Measurements from ENCODE around the gene IRX5. TPM values are rescaled to one million over a fixed set of nuclear protein-coding genes. Genes with fewer than 3 reads are reported as not detected.

The IRX5 gene
- polyA plus RNA-seq, 3 donors, result 0.15 TPM; not detected in 2

- Histone ChIP-seq H3K9me3 (replicated peaks in 1 of 2; ENCODE audit: control insufficient read depth in 1 of 2, insufficient read depth in 1 of 2, low read length in 2 of 2) (peaks cover 11 to 78% of the 10 kb centered on the region in 2 donors), H3K27me3 (ENCODE audit: control insufficient read depth in 2 of 2, insufficient read depth in 2 of 2, low read length in 2 of 2) (peaks cover 81 to 94% of the 10 kb centered on the region in 2 donors), H3K4me2 (replicated peaks; ENCODE audit: extremely low read depth, low read length, poor library complexity, severe bottlenecking) (no peak overlapping the region), H2AFZ (ENCODE audit: insufficient read depth, low read depth, low read length, poor library complexity, severe bottlenecking) (no peak overlapping the region), H3K4me1 (ENCODE audit: control insufficient read depth in 1 of 2, insufficient read depth in 2 of 2, low read length in 2 of 2) (peaks cover 35 to 48% of the 10 kb centered on the region in 2 donors), H3K9ac (ENCODE audit: insufficient read depth, low read length, poor library complexity, severe bottlenecking) (no peak overlapping the region), H3K27ac (ENCODE audit: low read depth in 1 of 2, low read length in 2 of 2) (no peak overlapping the region), H3K79me2 (ENCODE audit: insufficient read depth, low read length) (no peaks in the 10 kb centered on the region), H3K36me3 (replicated peaks in 1 of 2; ENCODE audit: control insufficient read depth in 1 of 2, insufficient read depth in 2 of 2, low read length in 2 of 2) (no peaks in the 10 kb centered on the region), H3K4me3 (replicated peaks in 1 of 3; ENCODE audit: low read depth in 2 of 3, low read length in 3 of 3) (no peak overlapping the region), H4K20me1 (ENCODE audit: insufficient read depth, low read length) (no peaks in the 10 kb centered on the region)
- TF ChIP-seq CTCF (IDR thresholded peaks at IDR 0.05), result no peak
- Mint-ChIP-seq H3K9me3 (peaks cover 2 to 56% (median 24%) of the 10 kb centered on the region in 7 donors), H3K4me1 (peaks cover 43% of the 10 kb centered on the region), H3K36me3 (peaks cover 15 to 23% of the 10 kb centered on the region in 2 donors), H3K4me3 (peak overlapping the region in 1 of 2 donors; percentile 88), H3K27me3 (ENCODE audit: low read depth in 3 of 3) (peaks cover 84 to 96% (median 92%) of the 10 kb centered on the region in 3 donors), H3K27ac (no peak overlapping the region)
- no peak for DNase-seq
- WGBS (ENCODE audit: insufficient coverage), result 7% methylated on average over 14 of the region's 28 CpGs
- intact Hi-C loops (cut with micrococcal nuclease), result loop anchor here in 1 of 2 donors (10.0 kb wide), 1 partner anchor 1231 kb away; the partner anchor contains the start of genes FTO and RPGRIP1L
These were observed 4.8 kb downstream of the IRX5 start for GRCh38 chr16:54935266-54935968.

- Histone ChIP-seq H3K4me3 (replicated peaks in 1 of 3; ENCODE audit: low read depth in 2 of 3, low read length in 3 of 3) (no peak overlapping the region), H3K9me3 (replicated peaks in 1 of 2; ENCODE audit: control insufficient read depth in 1 of 2, insufficient read depth in 1 of 2, low read length in 2 of 2) (peaks cover 11 to 85% of the 10 kb centered on the region in 2 donors), H3K36me3 (replicated peaks in 1 of 2; ENCODE audit: control insufficient read depth in 1 of 2, insufficient read depth in 2 of 2, low read length in 2 of 2) (no peaks in the 10 kb centered on the region), H3K9ac (ENCODE audit: insufficient read depth, low read length, poor library complexity, severe bottlenecking) (no peak overlapping the region), H3K4me1 (ENCODE audit: control insufficient read depth in 1 of 2, insufficient read depth in 2 of 2, low read length in 2 of 2) (peaks cover 31 to 39% of the 10 kb centered on the region in 2 donors), H3K79me2 (ENCODE audit: insufficient read depth, low read length) (no peaks in the 10 kb centered on the region), H3K27me3 (ENCODE audit: control insufficient read depth in 2 of 2, insufficient read depth in 2 of 2, low read length in 2 of 2) (peaks cover 88 to 98% of the 10 kb centered on the region in 2 donors), H2AFZ (ENCODE audit: insufficient read depth, low read depth, low read length, poor library complexity, severe bottlenecking) (no peak overlapping the region), H3K27ac (ENCODE audit: low read depth in 1 of 2, low read length in 2 of 2) (no peak overlapping the region), H3K4me2 (replicated peaks; ENCODE audit: extremely low read depth, low read length, poor library complexity, severe bottlenecking) (peak overlapping the region; percentile 20), H4K20me1 (ENCODE audit: insufficient read depth, low read length) (no peaks in the 10 kb centered on the region)
- Mint-ChIP-seq H3K4me1 (peaks cover 42% of the 10 kb centered on the region), H3K27me3 (ENCODE audit: low read depth in 3 of 3) (peaks cover 93 to 98% (median 96%) of the 10 kb centered on the region in 3 donors), H3K27ac (peak overlapping the region in 1 of 7 donors; percentile 24), H3K36me3 (peaks cover 15 to 23% of the 10 kb centered on the region in 2 donors), H3K9me3 (peaks cover 2 to 55% (median 21%) of the 10 kb centered on the region in 7 donors), H3K4me3 (peak overlapping the region in 1 of 2 donors; percentile 88)
- DNase-seq, result peak in 1 of 3 donors; percentile 14
- intact Hi-C loops (cut with micrococcal nuclease), result loop anchor here in 1 of 2 donors (10.0 kb wide), 1 partner anchor 1232 kb away; the partner anchor contains the start of genes FTO and RPGRIP1L
- TF ChIP-seq CTCF (IDR thresholded peaks at IDR 0.05), result no peak
- WGBS (ENCODE audit: insufficient coverage), result 2% methylated on average over 56 of the region's 56 CpGs
These were observed 5.7 kb downstream of the IRX5 start for GRCh38 chr16:54936201-54936978.
